Left lobe of liver (tissue), 2 donors: ENCODE measurements around the gene PSAPL1. TPM values are rescaled to one million over a fixed set of nuclear protein-coding genes. Genes with fewer than 3 reads are reported as not detected.

Experiments used
- ATAC-seq: fragments of 200-7000 bp; cut with Tn5 transposase; one replicate; pipeline ENCODE4 v1.9.1; 2020; ENCODE audit warnings: mild to moderate bottlenecking, moderate library complexity
- DNase-seq: peaks from one replicate; pipeline ENCODE4 v3.0.0-alpha.2; 2020; ENCODE audit warnings: low spot score
- total RNA-seq: library from RNA; stranded (reverse); gene quantifications from one replicate; pipeline ENCODE4 v1.2.1, GENCODE V29; 2021
- donor health status: DM: no; HTN: no; CAD: no; lungs with moderate emphysema.
- donor health status: DM: no; HTN: yes; CAD: no.

The PSAPL1 gene, protein sequence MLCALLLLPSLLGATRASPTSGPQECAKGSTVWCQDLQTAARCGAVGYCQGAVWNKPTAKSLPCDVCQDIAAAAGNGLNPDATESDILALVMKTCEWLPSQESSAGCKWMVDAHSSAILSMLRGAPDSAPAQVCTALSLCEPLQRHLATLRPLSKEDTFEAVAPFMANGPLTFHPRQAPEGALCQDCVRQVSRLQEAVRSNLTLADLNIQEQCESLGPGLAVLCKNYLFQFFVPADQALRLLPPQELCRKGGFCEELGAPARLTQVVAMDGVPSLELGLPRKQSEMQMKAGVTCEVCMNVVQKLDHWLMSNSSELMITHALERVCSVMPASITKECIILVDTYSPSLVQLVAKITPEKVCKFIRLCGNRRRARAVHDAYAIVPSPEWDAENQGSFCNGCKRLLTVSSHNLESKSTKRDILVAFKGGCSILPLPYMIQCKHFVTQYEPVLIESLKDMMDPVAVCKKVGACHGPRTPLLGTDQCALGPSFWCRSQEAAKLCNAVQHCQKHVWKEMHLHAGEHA
- total RNA-seq = not detected

DNA sequence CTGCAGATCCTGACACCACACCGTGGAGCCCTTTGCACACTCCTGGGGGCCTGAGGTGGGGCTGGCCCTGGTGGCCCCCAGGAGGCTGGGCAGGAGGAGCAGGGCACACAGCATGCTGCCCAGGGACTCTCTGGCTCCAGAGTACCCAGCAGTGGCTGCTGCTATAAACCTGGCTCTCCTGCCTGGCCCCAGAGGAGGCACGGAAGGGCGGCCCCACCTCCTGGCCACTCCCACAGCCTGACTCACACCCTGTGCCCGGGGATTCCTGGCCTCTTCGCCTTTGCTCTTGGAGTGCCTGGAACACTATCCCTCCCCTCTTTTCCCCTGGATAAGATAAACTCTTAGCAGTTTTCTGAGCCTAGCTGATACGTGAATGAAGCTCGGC lies at the start of gene PSAPL1:
PSAPL1 (minus strand) TSS at position 165 of the 385 bp plus-strand sequence; CDS start at position 114, 51 bp downstream.
- DNase-seq (no peak), ATAC-seq (peak; percentile 58)

DNA sequence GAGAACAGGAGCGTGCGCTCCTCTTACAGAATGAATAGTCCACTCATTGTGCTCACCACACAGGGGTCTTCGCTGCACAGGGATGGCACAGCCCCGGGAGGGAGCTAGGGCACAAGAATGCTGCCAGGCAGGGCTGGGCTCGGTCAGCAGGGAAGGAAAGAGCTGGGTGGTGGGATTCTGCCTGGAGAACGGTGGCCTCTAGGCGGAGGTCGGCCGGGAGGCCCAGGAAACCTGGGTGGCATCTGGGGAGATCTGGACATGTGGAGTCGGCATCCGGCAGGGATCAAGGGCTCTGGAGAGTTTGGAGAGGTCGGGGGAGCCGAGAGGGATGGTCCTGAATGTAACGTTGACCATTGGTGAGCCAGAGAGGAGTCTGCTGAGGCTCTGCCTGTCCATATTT lies 46.5 kb upstream of the PSAPL1 start:
- ATAC-seq (no peak), DNase-seq (no peak)

DNA sequence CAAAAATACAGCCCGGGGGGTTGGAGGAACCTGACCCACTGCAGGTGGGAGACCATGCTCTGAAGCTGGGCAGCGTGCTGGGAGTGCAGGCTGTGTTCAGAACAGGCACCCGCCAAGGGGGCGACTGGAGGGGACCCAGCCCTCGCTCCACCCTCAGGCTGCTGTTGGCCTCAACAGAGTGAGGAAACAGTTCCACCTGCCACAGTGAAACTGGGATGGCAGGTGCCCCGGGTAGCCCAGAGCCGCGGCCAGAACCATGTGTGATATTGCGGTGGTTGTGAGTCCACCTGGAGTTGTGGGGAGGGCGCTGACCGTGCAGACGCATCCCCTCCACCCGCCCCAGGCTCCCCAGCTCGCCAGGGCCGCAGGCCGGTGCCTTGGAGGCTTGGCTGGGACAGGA lies 45.7 kb upstream of the PSAPL1 start:
- ATAC-seq (no peak), DNase-seq (no peak)

DNA sequence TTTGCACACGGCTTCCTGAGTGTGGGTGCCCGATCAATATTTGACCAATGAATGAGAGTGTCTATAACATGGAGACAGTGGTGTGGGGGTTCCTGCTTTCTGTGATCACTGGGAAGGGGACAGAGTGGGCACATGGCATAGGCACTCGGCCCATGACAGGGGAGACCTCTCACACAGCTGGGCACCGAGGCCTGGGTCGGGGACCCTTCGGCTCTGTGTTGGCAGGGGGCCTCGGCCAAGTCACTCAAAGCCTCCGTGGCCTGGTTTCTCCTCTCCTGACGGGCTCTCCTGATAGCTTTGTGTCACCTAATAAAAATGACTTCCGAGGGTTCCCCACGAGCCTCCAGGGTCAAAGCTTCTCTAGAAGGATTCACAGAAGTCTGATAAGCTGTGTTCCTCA lies 43.9 kb upstream of the PSAPL1 start:
- no peak for DNase-seq
- ATAC-seq = no peak

DNA sequence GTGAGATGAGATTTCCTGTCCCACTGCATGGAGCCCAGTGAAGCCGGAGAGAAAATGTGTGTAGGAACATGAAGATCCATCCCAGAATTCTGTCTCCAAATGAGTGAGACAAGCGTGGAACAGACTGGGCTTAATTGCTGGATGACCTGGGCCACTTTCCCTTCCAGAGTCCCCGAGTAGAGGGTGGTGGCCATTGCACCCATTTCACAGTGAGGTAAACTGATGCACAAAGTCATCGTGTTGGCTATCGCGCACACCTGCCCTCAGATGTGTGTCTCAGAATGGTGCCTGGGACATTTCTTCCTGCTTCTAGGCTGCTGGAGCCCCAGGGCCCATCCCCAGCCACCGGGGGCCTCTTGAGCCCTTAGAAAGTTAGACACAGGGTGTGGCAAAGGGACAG lies 43.0 kb upstream of the PSAPL1 start:
- ATAC-seq = no peak
- no peak for DNase-seq

DNA sequence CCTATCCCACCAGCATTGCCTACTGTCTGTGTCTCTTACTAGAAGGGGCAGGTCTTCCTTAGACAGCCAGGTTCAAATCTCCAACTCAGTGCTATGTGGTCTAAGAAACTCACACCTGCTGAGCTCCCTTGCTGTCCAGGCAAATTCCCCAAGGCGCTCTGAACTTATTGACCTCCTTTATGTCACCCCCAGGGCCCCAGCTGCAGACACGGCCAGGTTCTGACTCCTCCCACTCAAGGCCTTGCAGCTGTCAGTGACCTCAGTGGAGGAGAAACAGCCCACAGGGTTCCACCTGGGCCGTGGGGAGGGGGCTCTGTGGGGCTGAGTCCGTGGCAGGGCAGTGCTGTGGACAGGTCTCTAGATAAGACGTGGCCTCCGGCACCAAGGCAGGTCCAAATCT lies 42.1 kb upstream of the PSAPL1 start:
- no peak for DNase-seq

DNA sequence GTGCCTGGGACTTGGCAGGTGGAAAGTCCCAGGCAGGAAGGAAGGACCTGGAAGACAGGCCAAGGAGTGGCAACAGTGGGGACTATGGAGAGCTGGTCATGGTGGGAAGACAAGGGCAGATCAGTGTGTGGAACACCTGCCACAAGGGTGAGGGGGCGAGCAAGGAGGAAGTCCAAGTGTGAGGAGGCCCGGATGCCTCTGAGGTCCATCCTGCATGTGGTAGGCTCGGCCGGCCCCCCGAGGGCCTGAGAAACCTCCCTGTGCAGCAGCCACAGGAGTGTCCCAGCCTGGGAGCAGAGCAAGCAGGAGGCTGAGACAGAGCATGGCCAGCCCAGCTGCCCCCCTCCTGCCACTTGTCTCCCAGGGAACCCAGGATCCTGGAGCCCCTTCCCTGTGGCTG lies 40.5 kb upstream of the PSAPL1 start:
- no peak for ATAC-seq
- DNase-seq = no peak

More for the DNA sequence above, 42.1 kb upstream of the PSAPL1 start:
- ATAC-seq = no peak

DNA sequence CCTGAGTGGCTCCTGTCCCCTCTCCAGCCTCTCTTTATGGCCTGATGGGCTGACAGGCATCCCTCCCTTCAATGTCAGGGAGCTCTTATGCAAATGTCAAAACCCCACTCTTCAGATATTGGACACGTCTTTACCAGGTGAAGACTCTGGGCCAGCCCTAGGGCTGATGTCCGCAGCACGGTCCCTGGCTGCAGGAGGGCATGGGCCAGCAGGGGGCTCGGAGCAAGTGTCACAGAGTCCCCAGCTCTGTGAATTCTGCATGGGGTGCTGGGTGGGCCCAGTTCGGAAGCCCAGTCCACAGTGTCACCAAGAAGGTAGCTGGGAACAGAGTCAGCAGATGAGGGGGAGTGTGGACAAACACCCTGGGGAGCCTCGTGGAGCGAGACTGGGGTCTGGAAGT lies 39.6 kb upstream of the PSAPL1 start:
- ATAC-seq = no peak
- no peak for DNase-seq

DNA sequence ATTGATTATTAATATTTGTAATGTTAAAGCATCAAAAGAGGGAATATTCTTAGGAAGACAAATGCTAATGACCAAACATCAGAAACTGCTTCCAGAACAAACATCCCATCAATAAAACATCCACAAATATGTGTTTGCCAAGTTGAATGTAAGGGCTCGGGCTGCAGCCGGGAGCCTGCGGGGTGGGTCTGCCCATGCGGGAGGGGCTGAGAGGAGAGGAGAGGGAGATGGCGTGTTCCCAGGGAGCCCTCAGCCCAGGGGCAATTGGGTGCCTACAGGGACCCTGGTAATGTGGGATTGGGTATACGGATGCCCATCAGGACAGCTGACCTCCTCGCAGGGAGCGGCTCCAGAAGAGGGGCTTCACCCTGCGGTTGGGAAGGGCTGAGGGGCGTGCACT lies 38.4 kb upstream of the PSAPL1 start:
- DNase-seq (no peak), ATAC-seq (no peak)

DNA sequence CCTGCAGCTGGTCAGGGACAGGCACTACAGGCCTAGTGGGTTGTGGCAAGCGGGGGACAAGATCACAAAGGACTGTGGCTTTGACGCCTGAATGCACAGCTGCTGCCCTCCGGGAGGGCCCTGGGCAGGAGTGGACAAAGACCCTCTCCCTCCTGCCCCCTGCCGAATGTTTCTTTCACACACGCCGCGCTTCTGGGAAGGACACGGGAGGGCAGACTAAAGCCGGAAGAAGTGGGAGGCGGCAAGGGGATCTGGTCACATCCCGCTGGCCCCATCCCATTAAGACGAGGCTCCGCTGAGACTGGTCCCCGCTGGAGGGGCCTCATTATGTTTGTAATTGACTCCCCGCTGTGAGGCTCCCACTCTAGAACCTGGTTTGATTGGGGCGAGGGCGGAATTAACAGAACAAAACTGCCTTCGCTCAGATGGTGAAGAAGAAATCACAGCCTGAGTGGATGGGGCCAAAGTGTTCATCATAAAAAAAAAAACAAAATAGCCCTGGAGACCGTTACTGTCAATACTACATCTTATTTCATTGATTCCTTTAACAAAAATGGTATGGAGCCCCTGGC lies 37.8 kb upstream of the PSAPL1 start:
- DNase-seq (no peak), ATAC-seq (no peak)

DNA sequence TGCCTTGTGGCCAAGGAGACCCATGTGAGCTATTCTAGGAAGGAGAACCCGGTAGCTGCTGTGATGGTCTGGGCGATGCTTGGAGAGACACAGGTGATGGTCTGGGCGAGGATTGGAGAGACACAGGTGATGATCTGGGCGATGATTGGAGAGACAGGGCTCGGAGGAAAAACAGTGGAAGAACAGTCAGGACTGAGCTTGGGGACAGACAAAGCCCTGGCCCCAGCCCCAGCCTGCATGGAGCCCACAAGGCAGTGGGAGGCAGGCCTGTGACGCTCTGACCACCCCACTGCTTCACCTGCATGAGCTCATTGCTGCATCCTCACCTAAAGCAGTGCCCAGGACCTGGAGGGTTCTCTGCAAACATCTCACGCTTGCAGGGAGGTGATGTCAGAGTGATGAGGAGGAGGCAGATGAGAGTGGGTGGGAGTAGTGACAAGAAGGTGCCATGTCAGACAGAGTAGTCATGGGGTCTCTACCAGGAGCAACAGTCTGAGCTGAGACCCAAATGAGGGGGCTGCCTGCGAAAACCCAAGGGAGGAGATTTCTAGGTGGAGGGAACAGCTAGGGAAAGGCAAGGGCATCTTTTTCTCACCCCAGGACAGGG lies 35.9 kb upstream of the PSAPL1 start:
- no peak for ATAC-seq
- DNase-seq = no peak

DNA sequence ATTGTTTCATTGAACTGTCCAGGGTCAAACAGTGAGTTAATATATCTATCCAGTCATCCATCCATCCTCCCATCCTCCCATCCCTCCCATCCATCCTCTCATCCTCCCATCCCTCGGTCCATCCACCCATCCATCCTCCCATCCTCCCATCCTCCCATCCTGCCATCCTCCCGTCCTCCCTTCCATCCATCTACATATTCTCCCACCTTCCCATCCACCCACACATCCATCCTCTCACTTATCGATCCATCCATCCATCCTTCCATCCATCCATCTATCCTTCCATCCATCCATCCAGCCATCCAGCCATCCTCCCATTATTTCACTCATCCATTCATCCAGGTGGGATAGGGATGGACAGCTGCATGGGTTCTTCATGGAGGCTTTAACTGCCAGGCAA lies 35.4 kb upstream of the PSAPL1 start:
- DNase-seq (no peak), ATAC-seq (no peak)

DNA sequence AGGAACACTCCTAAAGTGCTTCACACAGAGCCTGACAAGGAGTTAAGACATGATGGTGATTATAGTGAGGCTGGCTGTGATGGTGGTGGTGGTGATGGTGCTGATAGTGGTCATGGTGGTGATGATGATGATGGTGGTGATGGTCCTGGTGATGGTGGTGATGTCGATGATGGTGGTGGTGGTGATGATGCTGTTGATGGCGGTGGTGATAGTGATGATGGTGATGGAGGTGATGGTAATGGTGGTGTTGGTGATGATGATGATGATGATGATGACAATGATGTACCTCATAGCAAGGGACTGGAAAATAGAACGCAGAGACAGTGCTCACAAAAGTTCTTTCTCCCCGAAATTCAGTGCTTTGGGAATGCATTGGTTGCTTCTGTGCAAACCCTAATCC lies 34.3 kb upstream of the PSAPL1 start:
- ATAC-seq (no peak), DNase-seq (no peak)

DNA sequence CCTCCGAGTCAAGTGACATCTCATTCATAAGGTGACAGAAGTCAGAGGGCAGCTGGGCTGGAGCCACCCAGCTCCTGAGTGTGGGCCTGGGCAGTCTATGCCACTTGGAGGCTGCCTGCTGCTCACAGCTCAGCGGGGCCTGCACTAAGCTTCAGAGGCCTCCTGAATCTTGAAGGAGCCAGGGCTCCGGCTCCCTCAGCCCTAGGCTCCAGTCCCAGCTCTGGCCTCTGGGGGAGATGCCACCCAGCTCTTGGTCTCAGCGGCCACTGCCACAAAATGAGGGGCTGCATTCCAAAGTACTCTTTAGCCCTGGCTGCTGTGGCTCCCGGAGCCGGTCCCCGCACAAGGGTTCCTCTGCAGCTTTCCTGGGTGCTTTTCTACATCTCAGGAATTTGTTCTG lies 32.7 kb upstream of the PSAPL1 start:
- no peak for ATAC-seq
- DNase-seq = no peak

DNA sequence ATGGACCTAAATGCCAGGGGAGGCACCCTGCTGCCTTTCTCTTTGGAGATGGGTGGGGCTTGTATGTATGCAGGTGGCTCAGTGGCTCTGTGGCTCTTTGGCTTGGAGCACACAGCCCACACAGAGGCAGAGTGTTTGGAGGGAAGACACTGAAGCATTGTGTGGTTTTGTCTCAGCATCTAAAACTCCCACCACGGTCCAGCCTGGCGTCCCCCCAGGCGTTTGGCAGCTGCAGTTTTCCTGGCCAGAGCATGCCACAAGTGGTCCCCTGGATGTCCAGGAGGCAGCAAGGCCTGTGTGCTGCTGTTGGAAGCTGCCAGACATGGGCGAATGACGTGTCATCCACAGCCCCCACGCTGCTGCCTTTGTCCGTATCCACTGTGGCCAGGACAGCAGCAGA lies 32.2 kb upstream of the PSAPL1 start:
- DNase-seq = no peak
- ATAC-seq = no peak

DNA sequence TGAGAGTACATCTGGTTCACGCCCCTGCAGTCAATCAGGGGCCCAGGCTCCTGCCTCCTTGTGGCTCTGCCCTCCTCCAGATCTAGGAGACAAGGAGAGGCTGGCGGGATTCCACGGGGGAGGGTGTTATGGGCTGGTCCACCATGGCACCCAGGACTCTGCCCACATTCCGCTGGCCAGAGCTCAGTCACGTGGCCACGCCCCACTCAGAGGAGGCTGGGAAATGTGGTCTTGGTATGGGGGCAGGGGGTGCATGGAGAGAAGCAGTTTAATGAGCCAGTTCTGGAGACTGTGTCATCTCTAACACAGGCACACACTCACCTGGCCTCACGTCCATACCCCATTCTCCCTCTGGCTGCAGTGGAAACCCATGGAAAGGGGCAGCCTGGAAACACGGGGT lies 31.5 kb upstream of the PSAPL1 start:
- ATAC-seq = no peak
- DNase-seq = no peak

DNA sequence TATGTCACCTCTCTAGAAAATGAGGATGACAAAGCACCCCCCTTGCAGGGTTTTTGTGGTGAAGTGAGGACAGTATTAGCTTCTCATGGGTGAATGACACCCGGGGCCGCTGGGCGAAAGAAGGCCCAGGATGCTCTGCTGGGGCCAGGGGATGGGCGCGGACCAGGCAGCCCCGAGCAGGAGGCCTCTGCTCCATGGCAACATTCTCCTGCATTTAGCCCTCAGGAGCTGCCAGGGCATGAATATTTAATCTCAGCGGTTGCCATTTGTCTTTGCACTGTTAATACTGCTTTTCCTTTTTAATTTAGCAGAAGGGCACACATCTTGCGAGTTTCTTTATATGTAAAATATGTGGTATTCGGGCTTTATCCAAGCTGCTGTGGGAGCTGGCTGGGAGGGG lies 30.3 kb upstream of the PSAPL1 start:
- DNase-seq = no peak
- no peak for ATAC-seq

DNA sequence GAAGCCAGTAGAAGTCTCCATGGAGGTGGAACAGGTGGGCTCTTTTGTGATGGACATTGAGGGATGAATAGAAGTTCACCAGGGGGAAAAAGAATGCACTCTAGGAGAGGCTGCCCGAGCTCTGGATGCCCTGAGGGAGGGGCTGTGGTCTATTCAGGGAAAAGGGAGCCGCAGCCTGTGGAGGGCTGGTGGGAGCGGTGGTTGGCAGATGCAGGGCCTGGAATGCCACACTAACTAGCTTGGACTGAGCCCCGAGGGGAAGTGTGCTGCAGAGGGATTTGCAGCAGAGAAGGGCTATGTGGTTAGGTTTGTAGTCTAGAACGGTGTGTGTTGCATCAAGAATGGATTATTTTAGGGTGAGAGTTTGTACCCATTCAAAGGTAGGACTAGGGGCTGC lies 29.5 kb upstream of the PSAPL1 start:
- DNase-seq (no peak), ATAC-seq (no peak)

DNA sequence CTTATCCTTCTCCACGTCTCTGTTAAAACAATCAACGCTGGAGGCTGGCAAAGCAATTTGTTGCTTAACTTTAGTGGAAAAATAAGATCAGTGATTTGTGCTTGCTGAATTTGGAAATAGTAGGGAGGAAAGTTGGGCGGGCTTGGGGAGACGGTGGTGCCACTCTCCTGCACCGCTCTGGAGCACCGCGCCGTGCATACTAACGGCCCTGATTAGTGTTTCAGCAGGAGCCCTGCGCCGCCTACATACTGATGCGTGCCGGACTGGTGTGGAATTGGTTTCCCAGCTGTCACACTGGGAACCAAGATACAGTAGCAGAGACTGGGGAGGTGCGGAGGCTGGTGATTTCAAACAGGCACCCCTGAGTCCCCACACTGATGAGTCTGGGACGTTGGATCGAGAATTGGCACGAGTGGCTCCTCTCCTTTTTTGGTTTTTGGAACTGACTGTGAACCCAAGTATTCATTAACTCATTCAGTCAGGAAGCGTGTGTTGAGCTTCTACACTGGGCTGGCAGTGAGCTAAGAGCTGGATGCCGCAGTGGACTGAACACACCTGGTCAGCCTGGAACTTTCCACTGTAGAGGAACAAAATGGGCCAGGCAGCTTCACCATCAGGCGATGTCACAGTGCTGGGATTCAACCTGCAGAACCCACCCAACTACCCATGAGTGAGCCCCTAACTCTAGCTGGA lies 29.0 kb upstream of the PSAPL1 start:
- ATAC-seq (no peak), DNase-seq (no peak)

DNA sequence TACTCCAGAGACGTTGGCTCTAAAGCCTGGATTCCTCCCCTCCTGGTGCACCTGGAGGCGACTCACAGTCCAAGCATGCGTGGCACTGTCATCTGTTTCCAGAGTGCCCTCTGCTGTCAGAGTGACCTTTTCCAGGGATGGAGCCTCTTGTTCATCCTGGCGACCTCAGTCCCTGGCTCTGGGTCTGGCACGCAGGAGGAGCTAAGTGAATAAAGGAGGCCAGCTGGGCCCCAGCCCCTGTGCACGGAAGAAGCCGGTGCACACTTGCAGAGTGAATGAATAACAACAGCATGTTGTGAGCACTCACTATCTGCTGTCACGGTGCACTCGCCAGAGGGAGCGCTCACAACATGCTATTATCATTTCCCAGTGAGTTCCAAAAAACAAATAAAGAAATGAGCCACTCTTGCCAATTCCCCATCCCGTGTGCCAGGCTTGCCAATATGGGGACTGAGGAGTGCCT lies 27.8 kb upstream of the PSAPL1 start:
- ATAC-seq = peak; percentile 83
- peak; percentile 58 for DNase-seq

DNA sequence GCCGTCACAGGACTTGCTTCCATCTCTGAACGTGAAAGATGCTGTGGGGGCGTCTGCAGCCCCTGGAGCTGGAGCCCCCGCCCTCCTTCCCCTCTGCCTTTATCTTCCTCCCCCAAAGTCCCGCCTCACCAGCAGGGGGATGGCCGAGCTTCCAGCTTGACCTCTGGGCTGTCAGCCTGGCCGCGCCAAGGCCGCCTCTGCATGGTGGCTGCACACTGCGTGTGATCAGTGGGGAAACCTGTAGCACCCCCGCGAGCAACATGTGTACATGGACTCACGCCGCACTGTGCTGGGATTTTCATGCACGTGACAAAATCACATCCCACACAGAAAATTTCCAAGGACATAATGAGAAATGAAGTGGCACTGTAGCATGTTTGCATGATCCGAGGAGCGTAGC lies 26.5 kb upstream of the PSAPL1 start:
- no peak for ATAC-seq
- DNase-seq = no peak

DNA sequence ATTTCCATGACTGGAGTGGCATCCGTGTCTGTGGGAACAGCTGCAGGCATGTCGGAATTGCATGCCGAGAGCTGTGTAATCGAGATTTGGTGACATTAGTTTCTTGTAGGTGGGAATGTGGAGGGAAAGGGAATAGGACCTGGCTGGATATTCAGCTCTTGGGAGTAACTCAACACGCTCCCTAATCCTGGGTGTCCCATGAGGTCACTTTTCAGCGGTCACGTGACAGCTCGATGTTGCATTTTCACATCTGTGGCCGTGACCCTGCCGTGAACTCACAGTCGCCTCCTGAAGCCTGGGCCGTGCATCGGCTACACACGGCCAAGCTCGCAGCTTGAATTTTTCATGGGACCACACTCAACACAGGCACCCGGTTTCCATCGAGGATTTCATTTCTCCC lies 25.8 kb upstream of the PSAPL1 start:
- DNase-seq (no peak), ATAC-seq (no peak)
